Measurements from ENCODE around the gene GAREM1. TPM values are rescaled to one million over a fixed set of nuclear protein-coding genes. Genes with fewer than 3 reads are reported as not detected.

The GAREM1 gene
- total RNA-seq, 3 donors from 2014 or later, result 7.8 to 13.4 (median 12.0) TPM

- no peaks in the 10 kb centered on the region for H3K36me3 ChIP-seq
- H3K4me3 ChIP-seq, result no peak overlapping the region
- intact Hi-C loops (cut with DNase I; ENCODE audit: low total_unique reads), result no loop called here
- peaks cover 0 to 3% of the 10 kb centered on the region in 2 donors for H3K4me1 ChIP-seq
- DNase-seq (ENCODE audit: low spot score in 2 of 2), result no peak
- peak overlapping the region in 1 of 2 donors; percentile 27 for H3K27ac ChIP-seq
- no peaks in the 10 kb centered on the region for H3K9me3 ChIP-seq
- H3K27me3 ChIP-seq, result no peaks in the 10 kb centered on the region
- TF ChIP-seq, protein P1, sequence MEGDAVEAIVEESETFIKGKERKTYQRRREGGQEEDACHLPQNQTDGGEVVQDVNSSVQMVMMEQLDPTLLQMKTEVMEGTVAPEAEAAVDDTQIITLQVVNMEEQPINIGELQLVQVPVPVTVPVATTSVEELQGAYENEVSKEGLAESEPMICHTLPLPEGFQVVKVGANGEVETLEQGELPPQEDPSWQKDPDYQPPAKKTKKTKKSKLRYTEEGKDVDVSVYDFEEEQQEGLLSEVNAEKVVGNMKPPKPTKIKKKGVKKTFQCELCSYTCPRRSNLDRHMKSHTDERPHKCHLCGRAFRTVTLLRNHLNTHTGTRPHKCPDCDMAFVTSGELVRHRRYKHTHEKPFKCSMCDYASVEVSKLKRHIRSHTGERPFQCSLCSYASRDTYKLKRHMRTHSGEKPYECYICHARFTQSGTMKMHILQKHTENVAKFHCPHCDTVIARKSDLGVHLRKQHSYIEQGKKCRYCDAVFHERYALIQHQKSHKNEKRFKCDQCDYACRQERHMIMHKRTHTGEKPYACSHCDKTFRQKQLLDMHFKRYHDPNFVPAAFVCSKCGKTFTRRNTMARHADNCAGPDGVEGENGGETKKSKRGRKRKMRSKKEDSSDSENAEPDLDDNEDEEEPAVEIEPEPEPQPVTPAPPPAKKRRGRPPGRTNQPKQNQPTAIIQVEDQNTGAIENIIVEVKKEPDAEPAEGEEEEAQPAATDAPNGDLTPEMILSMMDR (IDR thresholded peaks at IDR 0.05), result no peak
- TF ChIP-seq POLR2A (IDR thresholded peaks at IDR 0.05), result no peak
Observed at GRCh38 chr18:32386471-32386870, 84.2 kb downstream of the GAREM1 start.

GRCh38 chr18:32383050-32383819, 87.4 kb downstream of the GAREM1 start:
- no peak for DNase-seq (ENCODE audit: low spot score in 2 of 2)

DNA sequence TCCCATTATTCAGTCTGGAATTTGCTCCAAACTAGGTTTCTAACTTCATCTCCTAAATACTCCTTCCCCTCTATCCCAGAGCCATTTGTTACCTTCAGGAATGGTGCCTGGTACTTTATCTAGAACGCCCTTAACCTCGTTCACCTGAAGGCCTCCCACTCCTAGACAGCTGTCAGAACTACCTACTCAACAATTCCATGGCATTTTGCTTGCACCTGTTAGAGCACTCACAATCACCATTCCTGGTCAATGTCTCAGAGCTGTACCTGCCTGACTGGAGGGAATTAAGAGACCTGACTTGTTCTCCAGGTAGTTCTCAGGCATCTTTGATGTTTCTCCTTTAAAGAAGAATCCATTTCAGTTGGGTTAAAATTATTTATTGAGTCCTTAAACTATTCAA, 88.9 kb downstream of the GAREM1 start:
- intact Hi-C loops (cut with DNase I; ENCODE audit: low total_unique reads), result no loop called here
- Histone ChIP-seq H3K36me3 (no peaks in the 10 kb centered on the region), H3K4me1 (peaks cover 0 to 3% of the 10 kb centered on the region in 2 donors), H3K4me3 (no peak overlapping the region), H3K27me3 (no peaks in the 10 kb centered on the region), H3K9me3 (no peaks in the 10 kb centered on the region), H3K27ac (peak overlapping the region; percentile 80 to 82)
- DNase-seq (ENCODE audit: low spot score in 2 of 2), result no peak
- TF ChIP-seq, protein P1 (IDR thresholded peaks at IDR 0.05), result no peak
- no peak for TF ChIP-seq POLR2AphosphoS5 (IDR thresholded peaks at IDR 0.05)
- TF ChIP-seq POLR2A (IDR thresholded peaks at IDR 0.05), result no peak

More at GRCh38 chr18:32383050-32383819, 87.4 kb downstream of the GAREM1 start:
- Histone ChIP-seq H3K4me3 (no peak overlapping the region), H3K27me3 (no peaks in the 10 kb centered on the region), H3K4me1 (peaks cover 0 to 3% of the 10 kb centered on the region in 2 donors), H3K36me3 (no peaks in the 10 kb centered on the region), H3K27ac (peak overlapping the region; percentile 80 to 82), H3K9me3 (no peaks in the 10 kb centered on the region)
- intact Hi-C loops (cut with DNase I; ENCODE audit: low total_unique reads), result no loop called here
- TF ChIP-seq POLR2AphosphoS5 (IDR thresholded peaks at IDR 0.05) (peak in 1 of 3 donors; percentile 46), POLR2A (IDR thresholded peaks at IDR 0.05) (no peak)

DNA sequence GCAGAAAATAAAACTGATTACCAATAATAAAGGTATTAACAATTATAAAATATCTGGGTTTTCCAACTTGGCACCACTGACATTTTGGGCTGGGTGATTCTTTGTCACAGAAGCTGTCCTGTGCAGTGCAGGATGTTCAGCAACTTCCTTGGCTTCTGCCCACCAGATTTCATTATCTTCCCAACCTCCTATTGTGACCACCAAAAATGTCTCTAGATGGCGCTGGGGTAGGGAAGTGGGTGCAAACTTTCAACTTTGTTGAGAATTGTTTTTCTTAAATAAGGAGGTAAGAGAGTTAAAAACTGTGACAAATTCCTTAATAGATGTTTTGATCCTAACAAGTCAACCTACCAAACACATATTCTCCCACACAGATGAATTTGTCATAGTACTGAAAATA, 90.1 kb downstream of the GAREM1 start:
- Histone ChIP-seq H3K4me3 (no peak overlapping the region), H3K9me3 (no peaks in the 10 kb centered on the region), H3K27ac (no peak overlapping the region), H3K4me1 (peaks cover 0 to 3% of the 10 kb centered on the region in 2 donors), H3K27me3 (no peaks in the 10 kb centered on the region), H3K36me3 (no peaks in the 10 kb centered on the region)
- intact Hi-C loops (cut with DNase I; ENCODE audit: low total_unique reads), result no loop called here
- DNase-seq (ENCODE audit: low spot score in 2 of 2), result no peak
- TF ChIP-seq POLR2A (IDR thresholded peaks at IDR 0.05) (no peak), POLR2AphosphoS5 (IDR thresholded peaks at IDR 0.05) (no peak)

- TF ChIP-seq POLR2AphosphoS5 (IDR thresholded peaks at IDR 0.05) (no peak), POLR2A (IDR thresholded peaks at IDR 0.05) (no peak)
- TF ChIP-seq, protein P1 (IDR thresholded peaks at IDR 0.05), result no peak
- Histone ChIP-seq H3K36me3 (no peaks in the 10 kb centered on the region), H3K4me1 (peaks cover 0 to 3% of the 10 kb centered on the region in 2 donors), H3K27ac (no peak overlapping the region), H3K4me3 (no peak overlapping the region), H3K27me3 (no peaks in the 10 kb centered on the region), H3K9me3 (no peaks in the 10 kb centered on the region)
- intact Hi-C loops (cut with DNase I; ENCODE audit: low total_unique reads), result no loop called here
- no peak for DNase-seq (ENCODE audit: low spot score in 2 of 2)
Observed at GRCh38 chr18:32379891-32380290, 90.8 kb downstream of the GAREM1 start.

GRCh38 chr18:32378705-32379104, 92.0 kb downstream of the GAREM1 start:
- intact Hi-C loops (cut with DNase I; ENCODE audit: low total_unique reads), result no loop called here
- H3K4me1 ChIP-seq, result peaks cover 3 to 9% of the 10 kb centered on the region in 2 donors
- TF ChIP-seq POLR2AphosphoS5 (IDR thresholded peaks at IDR 0.05) (no peak), POLR2A (IDR thresholded peaks at IDR 0.05) (no peak)
- TF ChIP-seq, protein P1 (IDR thresholded peaks at IDR 0.05), result no peak
- H3K27ac ChIP-seq, result no peak overlapping the region
- no peaks in the 10 kb centered on the region for H3K9me3 ChIP-seq
- DNase-seq (ENCODE audit: low spot score in 2 of 2), result no peak
- no peaks in the 10 kb centered on the region for H3K36me3 ChIP-seq
- H3K27me3 ChIP-seq, result no peaks in the 10 kb centered on the region
- H3K4me3 ChIP-seq, result no peak overlapping the region
